ENCODE measurements around the gene FADD. TPM values are rescaled to one million over a fixed set of nuclear protein-coding genes. Genes with fewer than 3 reads are reported as not detected.
A peak's percentile ranks its signal among the peaks of the same experiment; 100 is the strongest.

Gene FADD, protein sequence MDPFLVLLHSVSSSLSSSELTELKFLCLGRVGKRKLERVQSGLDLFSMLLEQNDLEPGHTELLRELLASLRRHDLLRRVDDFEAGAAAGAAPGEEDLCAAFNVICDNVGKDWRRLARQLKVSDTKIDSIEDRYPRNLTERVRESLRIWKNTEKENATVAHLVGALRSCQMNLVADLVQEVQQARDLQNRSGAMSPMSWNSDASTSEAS
- 30.2 and 34.7 TPM in 2 replicates for polyA plus RNA-seq (2011; rRNA removed)
- polyA plus RNA-seq (2012; cell fraction: cytosol; rRNA removed) = 28.2 and 38.1 TPM in 2 replicates
- polyA plus RNA-seq (2012; cell fraction: nucleus; rRNA removed) = 29.5 and 29.7 TPM in 2 replicates
- 54.4 to 64.9 TPM (median 59.1 TPM) in 3 replicates for polyA plus RNA-seq (2017; fragmentation: RNase III; extraction: RNeasy Plus Mini Kit Qiagen cat#74134 plus additional on column Dnase treatment)
- 35.3 and 37.0 TPM in 2 replicates for polyA minus RNA-seq (2011; rRNA and poly(A)+ RNA removed)

GRCh38 chr11:70202920-70203750 lies at the start of gene FADD:
Gene FADD (plus strand): TSS chr11:70203296. CDS start chr11:70203460, 164 bp downstream.
- FAIRE-seq (no peak), ATAC-seq (peak; percentile 82 to 89), DNase-seq (ENCODE audit: low read depth in 1 of 2, low spot score in 1 of 2) (peak; percentile 84 to 93)
- ChIA-PET CTCF (interaction anchor here (0.9 to 16.0 kb wide), 3 partner anchors 11 to 291 kb away, joined by 4 to 233 read pairs (median 127); no protein-coding TSS in a partner anchor), POLR2A (interaction anchor here (0.5 to 1.1 kb wide), 7 partner anchors 31 to 170 kb away, joined by 3 to 6 read pairs (median 5); partner anchors contain the start of gene PPFIA1)
- WGBS (ENCODE audit: missing lambda C conversion rate) = under 1% methylated on average over 34 of the region's 91 CpGs
- Histone ChIP-seq H3K27ac (peak within 1 kb of the TSS; percentile 97), H3K4me2 (peak within 1 kb of the TSS; percentile 92), H3K4me3 (peak within 1 kb of the TSS; percentile 96), H3K9me3 (no peaks in the 10 kb centered on the region), H3K4me1 (peaks cover 28% of the 10 kb centered on the region)
- peak; percentile 81 for TF ChIP-seq PHF8 (IDR thresholded peaks at IDR 0.05; ENCODE audit: borderline replicate concordance, low read depth)
- TF ChIP-seq CHD4 (IDR thresholded peaks at IDR 0.05; ENCODE audit: borderline replicate concordance) = no peak
- no peak for TF ChIP-seq HOXB13 (CRISPR knock-in tag; IDR thresholded peaks at IDR 0.05; ENCODE audit: low read depth)
- no peak; the same call in 1 of the 2 replicates for TF ChIP-seq MYC (IDR thresholded peaks at IDR 0.05; ENCODE audit: borderline replicate concordance, low read length)
- TF ChIP-seq RARB (CRISPR knock-in tag; IDR thresholded peaks at IDR 0.05) = no peak
- TF ChIP-seq USF2 (IDR thresholded peaks at IDR 0.05) = peak; percentile 79
- no peak for TF ChIP-seq ZSCAN20 (CRISPR knock-in tag; IDR thresholded peaks at IDR 0.05)
- no peak for TF ChIP-seq HEYL (CRISPR knock-in tag; IDR thresholded peaks at IDR 0.05)
- no peak for TF ChIP-seq FOSB (CRISPR knock-in tag; IDR thresholded peaks at IDR 0.05)
- 0 out of 2 replicates have a peak, but pooled peaks have one; percentile 32 for TF ChIP-seq HOXB5 (CRISPR knock-in tag; IDR thresholded peaks at IDR 0.05)
- no peak for TF ChIP-seq ELK1 (IDR thresholded peaks at IDR 0.05; ENCODE audit: low read depth, low read length)
- TF ChIP-seq, protein P1, sequence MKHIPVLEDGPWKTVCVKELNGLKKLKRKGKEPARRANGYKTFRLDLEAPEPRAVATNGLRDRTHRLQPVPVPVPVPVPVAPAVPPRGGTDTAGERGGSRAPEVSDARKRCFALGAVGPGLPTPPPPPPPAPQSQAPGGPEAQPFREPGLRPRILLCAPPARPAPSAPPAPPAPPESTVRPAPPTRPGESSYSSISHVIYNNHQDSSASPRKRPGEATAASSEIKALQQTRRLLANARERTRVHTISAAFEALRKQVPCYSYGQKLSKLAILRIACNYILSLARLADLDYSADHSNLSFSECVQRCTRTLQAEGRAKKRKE (CRISPR knock-in tag; IDR thresholded peaks at IDR 0.05; ENCODE audit: low read depth) = no peak
- TF ChIP-seq, protein P2, sequence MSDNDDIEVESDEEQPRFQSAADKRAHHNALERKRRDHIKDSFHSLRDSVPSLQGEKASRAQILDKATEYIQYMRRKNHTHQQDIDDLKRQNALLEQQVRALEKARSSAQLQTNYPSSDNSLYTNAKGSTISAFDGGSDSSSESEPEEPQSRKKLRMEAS (IDR thresholded peaks at IDR 0.05) = peak; percentile 71
- peak; percentile 46; the same call in 1 of the 2 replicates for TF ChIP-seq KDM5A (IDR thresholded peaks at IDR 0.05)
- peak; percentile 75 for TF ChIP-seq POLR2A (IDR thresholded peaks at IDR 0.05; ENCODE audit: low read length)
- no peak for TF ChIP-seq BHLHE40 (IDR thresholded peaks at IDR 0.05; ENCODE audit: low read depth, low read length)
- no peak for TF ChIP-seq NPAS2 (CRISPR knock-in tag; IDR thresholded peaks at IDR 0.05; ENCODE audit: borderline replicate concordance)
- TF ChIP-seq CTCF (IDR thresholded peaks at IDR 0.05) = no peak
- no peak for TF ChIP-seq CBX2 (IDR thresholded peaks at IDR 0.05; ENCODE audit: borderline replicate concordance, low read depth)
- no peak for TF ChIP-seq FOSL2 (IDR thresholded peaks at IDR 0.05)
- peak; percentile 4; the same call in 1 of the 2 replicates for TF ChIP-seq FOSL2 (CRISPR knock-in tag; IDR thresholded peaks at IDR 0.05)
- TF ChIP-seq NR3C1 (IDR thresholded peaks at IDR 0.05) = no peak
- no peak for TF ChIP-seq SMC3 (IDR thresholded peaks at IDR 0.05)
- TF ChIP-seq, protein P3, sequence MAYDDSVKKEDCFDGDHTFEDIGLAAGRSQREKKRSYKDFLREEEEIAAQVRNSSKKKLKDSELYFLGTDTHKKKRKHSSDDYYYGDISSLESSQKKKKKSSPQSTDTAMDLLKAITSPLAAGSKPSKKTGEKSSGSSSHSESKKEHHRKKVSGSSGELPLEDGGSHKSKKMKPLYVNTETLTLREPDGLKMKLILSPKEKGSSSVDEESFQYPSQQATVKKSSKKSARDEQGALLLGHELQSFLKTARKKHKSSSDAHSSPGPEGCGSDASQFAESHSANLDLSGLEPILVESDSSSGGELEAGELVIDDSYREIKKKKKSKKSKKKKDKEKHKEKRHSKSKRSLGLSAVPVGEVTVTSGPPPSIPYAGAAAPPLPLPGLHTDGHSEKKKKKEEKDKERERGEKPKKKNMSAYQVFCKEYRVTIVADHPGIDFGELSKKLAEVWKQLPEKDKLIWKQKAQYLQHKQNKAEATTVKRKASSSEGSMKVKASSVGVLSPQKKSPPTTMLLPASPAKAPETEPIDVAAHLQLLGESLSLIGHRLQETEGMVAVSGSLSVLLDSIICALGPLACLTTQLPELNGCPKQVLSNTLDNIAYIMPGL (CRISPR knock-in tag; IDR thresholded peaks at IDR 0.05; ENCODE audit: borderline replicate concordance) = no peak
- no peak for TF ChIP-seq MAZ (IDR thresholded peaks at IDR 0.05; ENCODE audit: borderline replicate concordance, low read depth, low read length)
- TF ChIP-seq JUN (IDR thresholded peaks at IDR 0.05) = peak; percentile 65 to 66; a peak in 3 of 5 replicates
- no peak for TF ChIP-seq EHMT2 (IDR thresholded peaks at IDR 0.05; ENCODE audit: low read depth)
- TF ChIP-seq EHF (CRISPR knock-in tag; IDR thresholded peaks at IDR 0.05) = no peak
- TF ChIP-seq, protein P4, sequence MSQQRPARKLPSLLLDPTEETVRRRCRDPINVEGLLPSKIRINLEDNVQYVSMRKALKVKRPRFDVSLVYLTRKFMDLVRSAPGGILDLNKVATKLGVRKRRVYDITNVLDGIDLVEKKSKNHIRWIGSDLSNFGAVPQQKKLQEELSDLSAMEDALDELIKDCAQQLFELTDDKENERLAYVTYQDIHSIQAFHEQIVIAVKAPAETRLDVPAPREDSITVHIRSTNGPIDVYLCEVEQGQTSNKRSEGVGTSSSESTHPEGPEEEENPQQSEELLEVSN (IDR thresholded peaks at IDR 0.05; ENCODE audit: borderline replicate concordance, low read depth) = peak; percentile 72; the same call in 1 of the 2 replicates
- no peak for TF ChIP-seq CEBPB (IDR thresholded peaks at IDR 0.05)
- peak; percentile 76 for TF ChIP-seq CHD2 (IDR thresholded peaks at IDR 0.05; ENCODE audit: low read length, partially characterized antibody)

All from A549 (cell line).